ENCODE measurements around the gene CCNL1. TPM values are rescaled to one million over a fixed set of nuclear protein-coding genes. Genes with fewer than 3 reads are reported as not detected.

Gene CCNL1
- total RNA-seq, 1 donor from 2014 or later = 21.2 TPM

DNA sequence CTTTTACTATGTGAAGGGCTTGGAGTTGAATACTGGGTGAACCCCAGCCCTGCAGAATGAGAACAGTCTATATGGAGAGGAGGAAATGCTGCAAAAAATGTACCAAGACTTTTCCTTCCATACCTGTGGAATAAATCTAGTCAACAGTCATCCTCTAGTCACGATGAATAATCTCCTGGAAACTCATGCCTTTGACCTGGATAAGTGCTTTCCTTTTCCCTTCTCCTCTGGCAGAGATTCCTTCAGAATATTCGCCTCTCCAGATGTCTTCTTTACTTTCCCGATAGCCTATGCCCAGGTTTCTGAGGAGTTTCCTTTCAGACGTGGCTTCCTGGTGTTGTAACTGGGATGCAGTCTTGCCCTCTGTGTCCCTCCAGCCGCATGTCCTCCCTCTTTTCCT is 28.1 kb downstream of the CCNL1 start:
- ATAC-seq (no peak), DNase-seq (ENCODE audit: missing footprints) (no peak)
- intact Hi-C loops (cut with DNase I) = loop anchor here (5.0 kb wide), 1 partner anchor 305 kb away; the partner anchor contains the start of gene LEKR1

DNA sequence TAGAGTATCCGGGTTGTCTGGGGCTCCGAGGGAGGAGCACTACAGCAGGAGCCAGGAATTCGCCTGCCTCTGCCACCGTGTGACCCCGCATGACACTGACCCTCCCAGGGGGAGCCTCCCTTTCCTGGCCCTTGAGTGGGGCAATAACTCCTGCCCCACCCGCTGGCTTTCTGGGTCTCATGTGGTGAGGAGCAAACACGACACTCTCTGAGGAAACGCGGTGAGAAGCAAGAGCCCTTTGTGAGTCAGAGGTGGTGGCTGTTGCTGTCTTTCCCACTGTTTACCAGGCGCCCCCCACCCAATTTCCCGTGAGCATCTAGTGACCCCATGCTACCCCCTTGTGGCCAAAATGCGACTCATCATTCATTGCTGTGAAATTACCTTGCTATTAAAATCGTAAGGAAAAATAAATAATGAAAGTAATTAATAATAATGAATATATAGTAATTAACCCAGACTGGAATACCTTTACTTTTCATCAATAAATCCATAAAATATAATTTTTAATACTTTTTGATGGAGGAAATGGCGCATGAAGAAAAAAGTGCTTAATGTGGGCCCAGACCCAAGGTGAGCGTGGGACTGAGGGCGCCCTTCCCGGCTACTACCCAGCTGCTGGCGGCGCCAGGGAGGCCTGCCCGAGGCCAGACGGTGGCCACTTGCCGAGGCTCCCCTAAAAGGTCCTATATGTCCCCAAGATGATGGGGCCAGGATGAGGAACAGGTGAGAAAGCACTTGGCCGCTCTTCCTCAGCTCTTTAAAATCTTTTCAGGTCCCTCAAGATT is 29.3 kb downstream of the CCNL1 start:
- ATAC-seq = no peak
- intact Hi-C loops (cut with DNase I) = loop anchor here (1.0 to 5.0 kb wide), 2 partner anchors 42 to 303 kb away; partner anchors contain the start of gene LEKR1
- DNase-seq (ENCODE audit: missing footprints) = no peak

DNA sequence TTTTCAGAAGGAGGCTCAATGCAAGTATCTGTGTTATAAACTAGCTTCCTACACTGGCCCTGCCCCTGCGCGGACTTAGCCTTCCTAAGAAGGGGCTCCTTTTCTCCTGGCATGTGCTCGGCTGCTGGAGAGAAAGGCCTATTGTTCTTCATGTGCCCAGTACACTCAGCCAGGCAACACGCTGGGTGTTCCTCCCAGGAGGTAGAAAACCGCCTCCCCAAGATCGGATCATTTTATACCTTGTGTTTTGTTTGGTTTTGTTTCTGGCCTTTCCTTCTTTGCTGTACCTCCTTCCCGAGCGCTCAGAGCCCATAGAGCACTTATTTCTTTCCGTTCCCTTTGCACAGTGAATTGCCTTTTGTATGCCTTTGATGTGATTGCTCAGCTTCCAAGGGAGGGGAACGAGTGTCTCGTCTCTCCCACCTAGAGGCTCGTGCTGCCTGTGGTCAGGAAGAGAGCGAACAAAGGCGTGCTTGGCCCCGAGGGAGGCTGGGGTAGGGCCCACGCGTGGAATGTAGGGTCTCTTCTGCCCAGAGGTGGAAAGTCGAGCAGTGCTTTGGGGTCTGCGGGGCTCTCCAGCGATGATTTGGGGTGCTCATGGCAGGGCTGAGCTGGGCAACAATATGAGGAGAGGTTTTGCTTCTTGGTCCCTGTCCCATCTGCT is 30.0 kb downstream of the CCNL1 start:
- ATAC-seq (no peak), DNase-seq (ENCODE audit: missing footprints) (no peak)
- intact Hi-C loops (cut with DNase I) = loop anchor here (1.0 to 5.0 kb wide), 2 partner anchors 42 to 303 kb away; partner anchors contain the start of gene LEKR1

DNA sequence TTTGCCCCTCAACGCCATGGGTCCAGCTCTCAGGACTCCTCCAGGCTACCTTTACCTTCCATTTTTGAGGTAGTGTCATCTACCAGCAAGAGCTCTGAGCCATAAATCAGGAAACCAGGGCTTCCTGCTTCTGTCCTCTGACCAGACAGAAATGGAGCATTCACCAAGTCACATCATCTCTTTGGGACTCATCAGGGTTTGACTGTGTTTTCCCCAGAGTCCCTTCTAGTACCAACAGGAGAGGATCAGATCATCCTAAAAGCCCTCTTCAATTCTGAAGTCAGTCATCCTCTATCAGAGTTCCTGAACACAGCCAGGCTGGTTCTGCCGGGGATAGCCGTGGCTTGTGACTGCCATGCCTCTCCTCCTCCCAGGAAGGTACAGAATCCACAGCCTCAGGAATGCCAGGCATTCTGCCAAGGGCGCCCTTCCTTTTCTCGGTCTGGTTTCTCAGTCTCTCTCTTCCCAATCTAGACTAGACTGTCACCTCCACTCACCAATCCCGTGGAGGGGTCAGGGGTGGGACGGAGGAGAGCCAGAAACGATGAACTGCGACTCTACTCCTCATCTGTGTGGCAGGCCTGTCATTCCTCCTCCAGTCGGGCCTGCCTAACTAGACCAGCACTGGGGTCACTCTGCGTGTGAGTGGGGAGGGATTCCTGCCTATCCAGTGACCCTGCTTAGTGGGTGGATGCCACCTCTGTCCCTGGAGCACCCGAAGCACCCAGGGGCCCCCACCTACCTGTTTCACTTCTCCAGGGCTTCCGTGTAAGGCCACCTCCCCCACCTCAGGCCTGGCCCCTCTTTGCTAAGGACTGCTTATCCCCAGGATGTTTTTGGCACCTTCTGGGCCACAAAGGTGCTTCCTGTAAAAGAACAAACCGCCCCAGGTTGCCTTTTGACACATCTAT is 30.9 kb downstream of the CCNL1 start:
- intact Hi-C loops (cut with DNase I) = no loop called here
- ATAC-seq (no peak), DNase-seq (ENCODE audit: missing footprints) (no peak)

DNA sequence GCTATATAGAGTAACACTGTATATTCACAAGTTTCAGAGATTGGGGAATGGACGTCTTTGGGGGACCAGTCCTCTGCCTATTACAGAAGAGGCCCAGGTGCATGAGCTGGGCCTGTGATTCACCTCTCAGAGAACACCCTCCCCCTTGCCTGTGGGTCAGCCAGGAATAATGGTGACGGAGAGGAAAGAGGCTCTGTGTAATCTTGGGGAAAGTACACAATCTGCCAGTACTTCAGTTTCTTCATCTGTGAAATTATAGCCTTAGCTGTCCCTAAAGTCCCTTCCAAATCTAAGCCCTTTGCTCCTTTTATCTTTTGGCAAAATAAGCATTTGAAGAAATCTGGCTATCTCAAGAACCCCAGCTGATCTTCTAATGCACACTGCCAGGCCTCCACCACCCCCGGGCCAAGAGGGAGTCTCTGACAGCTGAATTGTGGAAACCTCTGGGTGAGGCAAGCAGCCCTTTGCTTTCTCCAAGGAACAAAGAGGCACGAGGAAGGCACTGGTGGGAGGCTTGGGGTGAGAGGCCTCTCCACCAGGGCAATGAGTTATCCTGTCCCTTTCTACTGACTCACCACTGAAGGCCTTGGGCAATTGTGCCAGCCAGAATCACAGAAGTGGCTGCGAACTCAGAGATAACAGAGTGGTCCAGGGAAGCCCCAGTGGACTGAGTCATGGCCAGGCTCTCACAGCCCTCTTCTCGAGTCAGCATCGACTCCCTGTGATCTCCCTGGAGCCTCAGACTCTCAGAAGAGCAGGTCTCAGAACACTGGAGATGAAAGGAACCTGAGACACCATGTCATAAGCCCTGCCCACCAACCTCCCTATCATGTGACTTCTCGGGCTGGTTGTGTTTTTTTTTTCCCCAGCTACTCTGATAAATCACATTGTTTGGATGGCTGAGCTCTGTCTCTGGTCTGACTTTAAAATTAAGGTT is 31.8 kb downstream of the CCNL1 start:
- ATAC-seq (peak; percentile 74), DNase-seq (ENCODE audit: missing footprints) (peak; percentile 66)
- intact Hi-C loops (cut with DNase I) = no loop called here

DNA sequence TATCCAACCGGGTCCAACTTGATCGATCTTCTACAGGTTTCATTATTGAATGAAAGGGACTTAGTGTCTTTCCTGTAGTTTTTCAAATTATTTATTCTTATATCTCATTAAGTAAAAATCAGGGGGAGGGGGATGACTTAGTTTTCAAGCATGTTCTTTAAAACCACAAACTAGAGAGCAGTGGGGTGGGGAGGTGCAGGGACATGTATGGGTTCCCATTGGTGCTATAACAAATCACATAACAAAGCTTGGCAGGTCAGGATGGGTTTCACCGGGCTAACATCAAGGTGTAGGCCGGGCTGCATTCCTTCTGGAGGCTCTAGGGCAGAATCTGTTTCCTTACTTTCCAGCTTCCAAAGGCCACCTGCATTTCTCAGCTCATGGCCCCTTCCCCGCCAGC is 32.7 kb downstream of the CCNL1 start:
- intact Hi-C loops (cut with DNase I) = no loop called here
- DNase-seq (ENCODE audit: missing footprints) (no peak), ATAC-seq (no peak)

DNA sequence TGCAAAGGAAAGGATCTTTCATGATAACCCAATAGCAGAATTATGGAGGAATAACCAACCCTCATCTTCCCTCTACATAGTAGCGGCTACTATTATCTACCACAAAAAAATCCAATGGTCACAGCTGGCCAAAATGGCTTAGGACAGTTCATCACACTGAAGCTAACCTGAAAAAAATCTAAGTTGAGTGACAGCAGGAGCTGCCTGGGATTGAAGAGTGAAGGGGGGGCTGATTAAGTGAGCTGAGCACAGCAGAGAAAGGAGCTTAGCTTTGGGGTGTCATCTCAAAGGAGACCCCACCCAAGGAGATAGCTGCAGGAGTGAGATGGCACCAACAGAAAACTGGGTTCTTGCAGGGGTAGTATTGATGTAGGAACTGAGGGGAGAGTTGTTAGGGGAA is 33.6 kb downstream of the CCNL1 start:
- intact Hi-C loops (cut with DNase I) = no loop called here
- DNase-seq (ENCODE audit: missing footprints) = no peak
- ATAC-seq = no peak

DNA sequence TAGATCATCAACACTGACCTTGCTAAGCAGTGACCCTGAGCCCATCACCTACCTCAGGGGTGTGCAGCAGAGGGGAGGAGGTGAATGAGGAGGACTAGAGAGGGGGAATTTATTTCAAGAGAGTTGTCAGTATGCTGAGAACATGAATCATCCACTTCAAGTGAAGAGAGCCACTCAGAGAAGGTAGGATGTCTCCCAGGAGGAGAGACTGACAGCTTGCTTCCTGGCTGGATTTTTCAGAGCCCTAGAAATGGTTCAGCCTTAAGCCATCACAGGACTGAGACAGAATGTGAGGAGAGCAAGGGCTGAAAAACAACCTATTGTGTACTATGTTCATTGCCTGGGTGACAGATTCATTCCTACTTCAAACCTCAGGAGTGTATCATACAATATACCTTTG is 34.8 kb downstream of the CCNL1 start:
- ATAC-seq = no peak
- intact Hi-C loops (cut with DNase I) = no loop called here
- DNase-seq (ENCODE audit: missing footprints) = no peak

DNA sequence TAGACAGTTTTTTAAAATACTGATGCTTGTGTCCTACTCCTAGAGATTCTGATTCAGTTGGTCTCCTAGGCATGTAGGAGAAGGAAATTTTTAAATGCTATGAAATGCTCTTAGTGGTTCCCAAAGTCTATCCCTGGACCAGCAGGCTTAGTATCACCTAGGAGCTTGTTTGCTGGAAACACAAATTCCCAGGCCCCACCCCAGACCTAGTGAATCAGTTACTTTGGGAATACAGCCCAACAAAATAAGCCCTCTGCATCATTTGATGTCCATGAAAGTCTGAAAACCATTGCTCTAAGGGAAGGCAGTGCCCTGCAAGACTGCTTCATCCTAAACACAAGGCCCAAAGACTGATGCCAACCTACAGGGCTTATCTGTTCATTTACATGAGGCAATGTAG is 36.3 kb downstream of the CCNL1 start:
- intact Hi-C loops (cut with DNase I) = no loop called here
- ATAC-seq (no peak), DNase-seq (ENCODE audit: missing footprints) (no peak)

DNA sequence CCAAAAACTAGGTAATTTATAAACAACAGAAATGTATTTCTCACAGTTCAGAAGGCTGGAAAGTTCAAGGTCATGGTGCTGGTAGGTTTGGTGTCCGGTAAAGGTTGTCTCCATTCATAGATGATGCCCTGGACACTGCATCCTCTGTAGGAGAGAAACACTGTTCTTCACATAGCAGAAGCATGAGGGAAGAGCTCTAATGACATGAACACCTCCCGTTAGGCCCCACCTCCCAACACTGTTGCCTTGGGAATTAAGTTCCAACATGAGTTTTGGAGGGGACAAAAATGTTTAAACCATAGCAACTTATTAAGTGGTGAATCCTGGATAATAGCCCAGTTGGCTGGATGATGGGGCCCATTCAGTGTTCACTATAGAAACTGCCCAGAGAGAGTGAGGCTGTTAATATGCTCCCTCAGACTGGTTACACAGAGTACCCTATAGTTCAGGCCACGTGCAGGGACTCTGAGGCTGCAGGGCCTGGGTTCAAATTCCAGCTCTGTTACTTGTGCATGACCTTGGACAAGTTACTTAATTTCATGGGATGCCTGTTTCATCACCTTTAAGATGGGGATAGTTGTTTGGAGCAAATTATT is 37.0 kb downstream of the CCNL1 start:
- intact Hi-C loops (cut with DNase I) = no loop called here
- DNase-seq (ENCODE audit: missing footprints) (no peak), ATAC-seq (no peak)

DNA sequence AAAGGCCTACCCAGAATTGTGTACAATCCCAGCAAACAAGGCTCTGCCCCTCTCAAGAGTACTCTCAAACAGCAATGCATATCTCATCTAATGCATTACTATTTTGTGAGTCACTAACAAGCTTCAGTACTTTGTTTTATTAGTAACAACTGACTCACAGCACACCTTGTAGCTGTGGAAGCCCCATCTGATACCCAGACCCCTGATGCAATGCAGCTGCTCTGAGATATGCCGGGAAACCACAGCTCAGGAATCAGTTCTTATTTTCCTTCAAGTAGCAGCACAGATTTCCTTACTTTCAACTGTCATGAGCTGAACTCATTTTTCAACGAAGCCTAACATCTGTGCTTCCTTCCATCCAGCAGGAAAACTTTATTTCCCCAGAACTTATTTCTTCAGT is 37.8 kb downstream of the CCNL1 start:
- ATAC-seq = peak; percentile 18
- intact Hi-C loops (cut with DNase I) = no loop called here
- DNase-seq (ENCODE audit: missing footprints) = no peak

DNA sequence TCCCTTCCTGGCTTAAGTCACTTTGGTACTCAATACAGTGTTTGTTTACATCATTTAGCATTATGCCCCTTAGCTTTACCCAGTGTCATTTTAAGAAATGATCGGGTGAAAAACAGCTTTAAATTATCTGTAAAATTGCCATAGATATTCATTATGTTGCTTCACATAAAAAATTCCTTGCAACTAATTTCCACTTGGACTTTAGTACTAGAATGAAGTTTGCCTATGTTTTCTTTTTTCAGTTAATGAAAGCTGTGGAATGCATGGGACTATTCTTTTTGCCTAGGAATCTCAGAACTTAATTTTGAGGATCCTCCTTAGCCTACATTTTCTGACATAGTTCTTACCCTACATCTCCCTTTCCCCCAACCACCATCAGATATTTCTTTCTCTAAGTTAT is 38.4 kb downstream of the CCNL1 start:
- ATAC-seq (no peak), DNase-seq (ENCODE audit: missing footprints) (no peak)
- intact Hi-C loops (cut with DNase I) = no loop called here

DNA sequence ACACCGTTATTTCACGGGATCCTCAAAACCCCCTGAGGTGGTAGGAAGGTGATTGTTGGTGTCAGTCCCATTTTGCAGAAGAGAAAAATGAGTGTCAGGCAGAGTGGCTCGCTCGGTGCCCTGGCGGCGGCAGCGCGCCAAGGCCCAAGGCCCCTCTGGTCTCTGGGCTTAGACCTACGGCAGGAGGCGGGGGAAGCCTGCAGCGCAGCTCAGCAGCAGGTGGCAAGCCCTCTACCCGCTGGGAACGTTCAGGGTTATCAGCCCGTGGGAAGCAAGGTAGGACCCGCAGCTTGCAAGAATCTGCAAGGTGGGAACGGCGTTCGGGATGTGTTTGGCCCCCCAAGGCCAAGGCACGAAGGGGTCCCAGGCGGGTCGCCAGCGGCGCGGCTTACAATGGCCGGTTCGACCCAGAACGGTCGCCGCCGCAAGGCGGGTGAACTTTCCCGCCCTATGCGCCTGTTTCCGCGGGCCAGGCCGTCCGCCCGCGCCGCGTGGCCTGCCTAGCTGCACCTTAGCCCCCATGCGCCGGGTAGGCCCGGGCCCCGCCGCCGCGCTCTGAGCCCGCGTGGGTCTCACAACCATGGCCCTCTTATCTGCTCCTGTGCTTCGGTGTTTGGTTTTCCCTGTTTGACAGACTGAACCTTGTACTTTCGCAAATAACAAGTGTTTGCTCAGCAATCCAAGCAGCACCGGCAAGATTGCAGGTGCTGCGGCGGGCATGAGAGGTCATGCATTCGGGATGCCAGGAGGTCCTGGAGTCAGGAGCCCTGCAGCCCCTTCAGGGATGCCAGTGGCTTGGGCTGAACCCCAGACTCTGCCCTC is 39.7 kb downstream of the CCNL1 start:
- ATAC-seq = no peak
- intact Hi-C loops (cut with DNase I) = no loop called here
- no peak for DNase-seq (ENCODE audit: missing footprints)

DNA sequence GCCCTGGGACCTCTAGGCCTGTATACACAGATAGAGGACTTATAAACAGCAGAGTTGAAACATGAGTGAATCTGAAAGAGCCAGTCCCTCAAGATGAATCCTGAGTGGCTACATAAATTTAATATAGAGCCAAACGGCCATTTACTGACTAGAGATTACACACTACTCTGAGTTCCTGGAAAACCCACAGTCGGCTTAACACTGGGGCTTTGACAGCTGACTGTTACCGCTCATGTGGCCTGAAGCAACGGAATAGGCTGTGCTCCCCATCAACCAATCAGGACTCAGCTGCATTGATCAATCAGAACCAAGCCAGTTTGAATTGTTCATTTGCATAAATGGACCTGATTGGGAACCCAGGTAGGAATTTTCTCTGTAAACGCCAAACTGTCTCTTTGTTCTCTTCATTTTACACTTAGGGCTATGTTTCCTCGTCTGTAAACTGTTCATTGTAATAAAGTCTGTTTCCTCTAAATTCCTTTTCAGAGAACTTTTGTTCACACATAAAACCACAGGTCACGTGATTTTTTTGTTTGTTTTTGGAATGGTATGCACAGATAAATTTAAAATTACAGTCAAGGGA is 40.5 kb downstream of the CCNL1 start:
- no peak for DNase-seq (ENCODE audit: missing footprints)
- intact Hi-C loops (cut with DNase I) = no loop called here
- no peak for ATAC-seq

DNA sequence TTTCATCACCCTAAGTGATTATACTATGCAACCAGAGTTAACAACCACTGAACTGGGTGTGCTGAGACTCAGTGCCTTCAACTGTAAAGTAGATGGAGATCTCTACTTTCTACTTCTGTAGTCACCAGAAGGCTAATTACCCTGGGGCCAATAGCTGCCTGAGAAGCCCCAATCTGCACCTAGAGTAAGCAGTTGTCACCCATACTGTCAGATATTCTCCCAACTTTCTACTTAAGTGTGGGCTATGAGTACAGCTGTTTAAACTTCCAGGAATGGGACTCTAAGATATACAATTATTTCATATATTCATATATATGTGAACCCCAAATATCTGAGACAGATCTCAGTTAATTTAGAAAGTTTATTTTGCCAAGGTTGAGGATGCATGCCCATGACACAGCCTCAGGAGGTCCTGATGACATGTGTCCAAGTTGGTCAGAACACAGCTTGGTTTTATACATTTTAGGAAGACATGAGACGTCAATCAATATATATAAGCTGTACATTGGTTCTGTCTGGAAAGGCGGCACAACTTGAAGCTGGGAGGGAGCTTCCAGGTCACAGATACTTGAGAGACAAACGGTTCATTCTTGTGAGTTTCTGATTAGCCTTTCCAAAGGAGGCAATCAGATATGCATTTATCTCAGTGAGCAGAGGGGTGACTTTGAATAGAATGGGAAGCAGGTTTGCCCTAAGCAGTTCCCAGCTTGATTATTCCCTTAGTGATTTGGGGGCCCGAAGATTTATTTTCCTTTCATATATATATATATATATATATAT is 41.9 kb downstream of the CCNL1 start:
- no peak for ATAC-seq

DNA sequence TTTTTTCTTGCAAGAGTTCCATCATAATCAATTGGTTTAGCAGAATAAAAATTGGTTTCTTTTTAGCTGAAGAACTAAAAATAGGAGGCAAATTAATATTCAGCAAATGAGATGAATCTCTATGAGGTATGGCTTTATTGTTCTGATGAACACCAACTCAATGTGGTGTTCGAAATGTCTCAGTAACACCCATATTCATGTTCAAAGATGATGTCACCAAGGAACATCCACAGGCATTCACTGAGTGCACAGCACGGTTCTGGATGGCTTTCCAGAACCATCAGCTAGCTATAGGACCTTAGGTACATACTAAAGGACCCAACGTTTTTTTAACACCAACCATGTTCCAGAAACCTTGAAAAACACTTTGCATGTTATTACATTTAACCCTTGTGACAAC is 42.7 kb downstream of the CCNL1 start:
- intact Hi-C loops (cut with DNase I) = no loop called here
- DNase-seq (ENCODE audit: missing footprints) (no peak), ATAC-seq (no peak)

More for the DNA sequence above, 41.9 kb downstream of the CCNL1 start:
- DNase-seq (ENCODE audit: missing footprints) = no peak
- intact Hi-C loops (cut with DNase I) = no loop called here
